DOHH2 (cell line): Measurements from ENCODE around the gene RGS7.

Source experiments
- H3F3A ChIP-seq: fragments of 200-600 bp; sonication (generic), shearing (Covaris generic); 2 replicates; pipeline ENCODE4 v1.6.0; 2016; ENCODE audit warnings: antibody characterized with exemption, mild to moderate bottlenecking; ENCODE audit not compliant: control insufficient read depth, insufficient read depth
- H3K27ac ChIP-seq: fragments of 200-600 bp; sonication (generic); 2 replicates; pipeline ENCODE4 v1.5.1; 2014; ENCODE audit warnings: low read depth, mild to moderate bottlenecking, low read length, moderate library complexity
- H3K27me3 ChIP-seq: fragments of 200-600 bp; sonication (generic); 2 replicates; pipeline ENCODE4 v1.6.1; 2014; ENCODE audit warnings: mild to moderate bottlenecking, low read length, mixed read lengths; ENCODE audit not compliant: control insufficient read depth
- H3K36me3 ChIP-seq: fragments of 200-600 bp; sonication (generic); 2 replicates; pipeline ENCODE4 v1.6.1; 2014; ENCODE audit warnings: mild to moderate bottlenecking, low read length, moderate library complexity, mixed read lengths; ENCODE audit not compliant: control insufficient read depth
- H3K4me1 ChIP-seq: fragments of 200-600 bp; sonication (generic); 2 replicates; pipeline ENCODE4 v1.6.1; 2014; ENCODE audit warnings: mild to moderate bottlenecking, low read length, mixed read lengths; ENCODE audit not compliant: control insufficient read depth
- H3K4me2 ChIP-seq: fragments of 200-600 bp; sonication (generic); 2 replicates; pipeline ENCODE4 v1.6.0; 2014; ENCODE audit warnings: mild to moderate bottlenecking, low read length, moderate library complexity
- H3K4me3 ChIP-seq: fragments of 200-600 bp; sonication (generic); 2 replicates; pipeline ENCODE4 v1.5.1; 2014; ENCODE audit warnings: mild to moderate bottlenecking, low read length, mixed read lengths
- H3K79me2 ChIP-seq: fragments of 200-600 bp; sonication (generic); 2 replicates; pipeline ENCODE4 v1.6.1; 2014; ENCODE audit warnings: mild to moderate bottlenecking, low read length, mixed read lengths; ENCODE audit not compliant: control insufficient read depth
- H3K9me2 ChIP-seq: fragments of 200-600 bp; sonication (generic); replicated peaks from 2 replicates; pipeline ENCODE4 v1.6.1; 2014; ENCODE audit warnings: mild to moderate bottlenecking, low read length, mixed read lengths; ENCODE audit not compliant: control insufficient read depth
- H3K9me3 ChIP-seq: fragments of 200-600 bp; sonication (generic); 2 replicates; pipeline ENCODE4 v1.6.1; 2014; ENCODE audit warnings: antibody characterized with exemption, low read length, mixed read lengths; ENCODE audit not compliant: control insufficient read depth, insufficient read depth
- H4K20me1 ChIP-seq: fragments of 200-600 bp; sonication (generic); 2 replicates; pipeline ENCODE4 v1.6.0; 2014; ENCODE audit warnings: low read depth, mild to moderate bottlenecking, antibody characterized with exemption, low read length, moderate library complexity; ENCODE audit not compliant: control insufficient read depth, insufficient read depth
- EZH2phosphoT487 ChIP-seq: fragments of 200-600 bp; sonication (generic); IDR thresholded peaks from 2 replicates; pipeline ENCODE4 v1.6.1; 2017; ENCODE audit warnings: borderline replicate concordance, mild to moderate bottlenecking, antibody characterized with exemption, low read length, moderate library complexity, mixed read lengths
- TF ChIP-seq, protein P1 (sequence below): fragments of 200-600 bp; sonication (generic); IDR thresholded peaks from one replicate; pipeline ENCODE4 v1.5.1; 2014; ENCODE audit warnings: antibody characterized with exemption, mild to moderate bottlenecking, low read depth, low read length; ENCODE audit not compliant: poor library complexity, severe bottlenecking

Gene RGS7

GRCh38 chr1:241161188-241161689 is 195.8 kb downstream of the RGS7 start:
- no peaks in the 10 kb centered on the region for H3K9me2 ChIP-seq
- no peak overlapping the region for H3K4me2 ChIP-seq
- H3K79me2 ChIP-seq, result no peaks in the 10 kb centered on the region
- no peak overlapping the region for H3K27ac ChIP-seq
- no peaks in the 10 kb centered on the region for H3K4me1 ChIP-seq
- H3F3A ChIP-seq, result no peaks in the 10 kb centered on the region
- no peak overlapping the region for H3K4me3 ChIP-seq
- TF ChIP-seq, protein P1, sequence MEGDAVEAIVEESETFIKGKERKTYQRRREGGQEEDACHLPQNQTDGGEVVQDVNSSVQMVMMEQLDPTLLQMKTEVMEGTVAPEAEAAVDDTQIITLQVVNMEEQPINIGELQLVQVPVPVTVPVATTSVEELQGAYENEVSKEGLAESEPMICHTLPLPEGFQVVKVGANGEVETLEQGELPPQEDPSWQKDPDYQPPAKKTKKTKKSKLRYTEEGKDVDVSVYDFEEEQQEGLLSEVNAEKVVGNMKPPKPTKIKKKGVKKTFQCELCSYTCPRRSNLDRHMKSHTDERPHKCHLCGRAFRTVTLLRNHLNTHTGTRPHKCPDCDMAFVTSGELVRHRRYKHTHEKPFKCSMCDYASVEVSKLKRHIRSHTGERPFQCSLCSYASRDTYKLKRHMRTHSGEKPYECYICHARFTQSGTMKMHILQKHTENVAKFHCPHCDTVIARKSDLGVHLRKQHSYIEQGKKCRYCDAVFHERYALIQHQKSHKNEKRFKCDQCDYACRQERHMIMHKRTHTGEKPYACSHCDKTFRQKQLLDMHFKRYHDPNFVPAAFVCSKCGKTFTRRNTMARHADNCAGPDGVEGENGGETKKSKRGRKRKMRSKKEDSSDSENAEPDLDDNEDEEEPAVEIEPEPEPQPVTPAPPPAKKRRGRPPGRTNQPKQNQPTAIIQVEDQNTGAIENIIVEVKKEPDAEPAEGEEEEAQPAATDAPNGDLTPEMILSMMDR, result no peak
- TF ChIP-seq EZH2phosphoT487, result no peak
- no peaks in the 10 kb centered on the region for H3K36me3 ChIP-seq
- no peaks in the 10 kb centered on the region for H4K20me1 ChIP-seq
- H3K27me3 ChIP-seq, result no peaks in the 10 kb centered on the region
- H3K9me3 ChIP-seq, result no peaks in the 10 kb centered on the region

DNA sequence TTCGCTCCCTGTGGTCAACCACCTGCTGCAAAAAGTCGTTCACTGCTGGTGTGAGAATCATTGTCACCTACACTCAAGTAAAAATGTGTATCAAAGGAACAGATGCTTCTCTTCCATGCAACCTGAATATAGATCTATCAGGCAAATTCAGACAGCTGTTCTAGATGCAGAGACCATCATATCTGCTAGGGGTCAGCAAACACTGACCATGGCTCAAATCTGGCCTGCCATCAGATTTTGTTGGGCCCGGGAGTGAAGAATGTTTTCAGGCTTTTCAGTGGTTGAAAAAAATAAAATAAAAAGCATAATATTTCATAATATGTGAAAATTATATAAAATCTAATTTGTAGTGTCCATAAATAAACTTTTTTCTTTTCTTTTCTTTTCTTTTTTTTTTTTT is 199.6 kb downstream of the RGS7 start:
- H3K4me2 ChIP-seq, result no peak overlapping the region
- H3K4me3 ChIP-seq, result no peak overlapping the region
- H3F3A ChIP-seq, result no peaks in the 10 kb centered on the region
- no peaks in the 10 kb centered on the region for H3K9me3 ChIP-seq
- no peaks in the 10 kb centered on the region for H3K9me2 ChIP-seq
- H3K27me3 ChIP-seq, result no peaks in the 10 kb centered on the region
- H3K27ac ChIP-seq, result no peak overlapping the region
- no peak for TF ChIP-seq EZH2phosphoT487
- TF ChIP-seq, protein P1, result no peak
- no peaks in the 10 kb centered on the region for H3K4me1 ChIP-seq
- no peaks in the 10 kb centered on the region for H3K36me3 ChIP-seq
- no peaks in the 10 kb centered on the region for H3K79me2 ChIP-seq
- H4K20me1 ChIP-seq, result no peaks in the 10 kb centered on the region

GRCh38 chr1:241156231-241156965 is 200.6 kb downstream of the RGS7 start:
- H3K4me2 ChIP-seq, result no peak overlapping the region
- no peaks in the 10 kb centered on the region for H3K9me3 ChIP-seq
- no peaks in the 10 kb centered on the region for H3K4me1 ChIP-seq
- no peak for TF ChIP-seq EZH2phosphoT487
- TF ChIP-seq, protein P1, result no peak
- no peaks in the 10 kb centered on the region for H3K27me3 ChIP-seq
- no peaks in the 10 kb centered on the region for H3K9me2 ChIP-seq
- H3K36me3 ChIP-seq, result no peaks in the 10 kb centered on the region
- no peaks in the 10 kb centered on the region for H3F3A ChIP-seq
- no peaks in the 10 kb centered on the region for H3K79me2 ChIP-seq
- H3K4me3 ChIP-seq, result no peak overlapping the region
- H3K27ac ChIP-seq, result no peak overlapping the region
- H4K20me1 ChIP-seq, result no peaks in the 10 kb centered on the region
